Spleen (tissue), 11 donors: ENCODE results near the gene DNAJC4. TPM values are rescaled to one million over a fixed set of nuclear protein-coding genes. Genes with fewer than 3 reads are reported as not detected.
"Not testable (repeated sequence)": the region's sequence is repeated elsewhere in the genome, so short reads cannot be mapped to it uniquely, and the experiment has no call there.

Experiments used
- DNase-seq: peaks from one replicate; pipeline ENCODE4 v3.0.0-alpha.2; 2020
- H3K27ac ChIP-seq, 8 donors: fragments of 200-600 bp; sonication (generic) in 7 of 8; 1 replicate in 4 of 8; 2 replicates in 4 of 8; pipeline versions ENCODE4 v1.5.0 to v1.8.0; 2016 to 2021; ENCODE audit warnings: inconsistent platforms in 4 of 8, mild to moderate bottlenecking in 4 of 8, moderate library complexity in 1 of 8
- H3K27me3 ChIP-seq, 7 donors: fragments of 200-600 bp; sonication (generic) in 6 of 7; replicated peaks in 1 of 7; 1 replicate in 4 of 7; 2 replicates in 3 of 7; pipeline versions ENCODE4 v1.5.0 to v1.8.0; 2016 to 2021; ENCODE audit warnings: inconsistent platforms in 3 of 7, mild to moderate bottlenecking in 1 of 7
- H3K36me3 ChIP-seq, 6 donors: fragments of 200-600 bp; sonication (generic) in 5 of 6; 1 replicate in 4 of 6; 2 replicates in 2 of 6; pipeline versions ENCODE4 v1.5.0 to v1.8.0; 2016 to 2021; ENCODE audit warnings: inconsistent platforms in 2 of 6
- H3K4me1 ChIP-seq, 6 donors: fragments of 200-600 bp; sonication (generic) in 5 of 6; 1 replicate in 3 of 6; 2 replicates in 3 of 6; pipeline versions ENCODE4 v1.5.0 to v1.8.0; 2016 to 2021; ENCODE audit warnings: inconsistent platforms in 3 of 6
- H3K4me3 ChIP-seq, 8 donors: fragments of 200-600 bp; sonication (generic) in 7 of 8; 1 replicate in 4 of 8; 2 replicates in 4 of 8; pipeline versions ENCODE4 v1.5.0 to v1.8.0; 2016 to 2021; ENCODE audit warnings: inconsistent platforms in 4 of 8, mild to moderate bottlenecking in 4 of 8, moderate library complexity in 2 of 8
- H3K9me3 ChIP-seq, 8 donors: fragments of 200-600 bp; sonication (generic) in 7 of 8; 1 replicate in 4 of 8; 2 replicates in 4 of 8; pipeline versions ENCODE4 v1.5.0 to v1.8.0; 2016 to 2021; ENCODE audit warnings: inconsistent platforms in 4 of 8
- POLR2A ChIP-seq, 3 donors: fragments of 450-650 bp; IDR thresholded peaks; one replicate each; pipeline ENCODE4 v1.5.1; 2017; ENCODE audit warnings: antibody characterized with exemption in 3 of 3, mild to moderate bottlenecking in 1 of 3
- POLR2AphosphoS5 ChIP-seq, 3 donors: sonication (generic); formaldehyde crosslinking; IDR thresholded peaks; one replicate each; pipeline ENCODE4 v1.5.1; 2017; ENCODE audit warnings: antibody characterized with exemption in 3 of 3
- WGBS, 5 donors: extraction: QIAGEN DNeasy Blood & Tissue Kit in 3 of 5; methylation state at CpG; one replicate each; pipeline versions ENCODE4 v1.1.5 to v1.1.7; 2013 to 2018; 5-methylcytosine and 5-hydroxymethylcytosine counted together
- intact Hi-C: fragments of 100-400 bp; cut with DNase I; formaldehyde crosslinking; loops from one replicate; pipeline ENCODE4 v1.15.0; 2023; ENCODE audit warnings: low total_unique reads
- polyA plus RNA-seq, 3 donors: library from polyadenylated mRNA; stranded (reverse); fragments of 200-250 nt; gene quantifications; one replicate each; pipeline ENCODE4 v1.2.1, GENCODE V29; 2013
- total RNA-seq, 7 donors: library from RNA; depleted of rRNA in 3 of 7; stranded (reverse); fragments of >200 nt in 3 of 7; fragmentation: NEBNext Ultra II Directional in 4 of 7; extraction: Animal tissue kit (Norgen Biotek cat#: 25700) in 4 of 7; gene quantifications; one replicate each; pipeline versions ENCODE4 v1.1.0 to v1.2.1, GENCODE V29; 2016 to 2021
- TF ChIP-seq, protein P1 (sequence below), 11 experiments: fragments of 200-600 bp in 7 of 11; fragments of 450-650 bp in 4 of 11; sonication (generic) in 4 of 11; IDR thresholded peaks in 8 of 11; conservative IDR thresholded peaks in 3 of 11; 1 replicate in 7 of 11; 2 replicates in 4 of 11; pipeline versions ENCODE4 v1.4.0 to v1.8.0; 2016 to 2021; ENCODE audit warnings: antibody characterized with exemption in 11 of 11, inconsistent platforms in 4 of 11, mild to moderate bottlenecking in 1 of 11
- donor health status: healthy with polysubstance abuse.
- donor health status: DM: no; HTN: no; CAD: no; lungs with moderate emphysema.
- donor health status: DM: no; HTN: no; CAD: no.
- donor health status: Bipolar disorder and iron deficiency.
- donor health status: healthy.
- donor health status: DM: no; HTN: no; CAD: no.
- donor health status: DM: yes; HTN: yes; CAD: no.

The DNAJC4 gene
- total and polyA plus RNA-seq, 10 donors = 28.0 to 113 (median 54.2) TPM

- Histone ChIP-seq H3K36me3 (peaks cover 0 to 24% (median 9%) of the 10 kb centered on the region in 6 donors), H3K4me3 (peak overlapping the region; percentile 58 to 90 (median 77)), H3K27me3 (no peaks in the 10 kb centered on the region), H3K9me3 (no peaks in the 10 kb centered on the region), H3K27ac (peak overlapping the region; percentile 33 to 100 (median 84)), H3K4me1 (peaks cover 18 to 80% (median 58%) of the 10 kb centered on the region in 6 donors)
- DNase-seq = peak; percentile 89
- intact Hi-C loops = no loop called here
- WGBS, 5 donors = 0 to 3% (median 1%) methylated on average over 26 to 46 of the region's 46 CpGs
- TF ChIP-seq POLR2A (IDR thresholded peaks at IDR 0.05) (no peak), POLR2AphosphoS5 (IDR thresholded peaks at IDR 0.05) (peak; percentile 19 to 58 (median 41))
These were observed 15.7 kb downstream of the DNAJC4 start for GRCh38 chr11:64245797-64246620.

DNA sequence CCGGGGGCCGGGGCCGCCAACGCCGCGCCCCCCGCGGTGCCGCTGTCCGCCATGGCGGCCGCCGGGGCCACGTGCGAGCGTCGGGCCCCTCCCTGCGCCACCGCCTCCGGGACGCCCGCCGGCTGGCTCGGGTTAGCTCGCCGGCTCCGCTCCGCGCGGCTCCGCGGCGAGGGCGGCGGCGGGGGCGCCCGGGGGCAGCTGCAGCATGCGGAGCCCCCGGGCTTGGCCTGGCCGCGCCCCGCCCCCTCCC, 16.2 kb downstream of the DNAJC4 start:
- H3K27me3 ChIP-seq, intact Hi-C loops, DNase-seq, H3K9me3 ChIP-seq: not testable (repeated sequence)
- peak overlapping the region; percentile 33 to 100 (median 84) for H3K27ac ChIP-seq
- peaks cover 18 to 83% (median 59%) of the 10 kb centered on the region in 6 donors for H3K4me1 ChIP-seq
- peaks cover 0 to 24% (median 9%) of the 10 kb centered on the region in 6 donors for H3K36me3 ChIP-seq
- peak overlapping the region; percentile 58 to 90 (median 77) for H3K4me3 ChIP-seq
- WGBS, 5 donors = 0 to 3% (median 0%) methylated on average over 3 to 43 of the region's 43 CpGs

DNA sequence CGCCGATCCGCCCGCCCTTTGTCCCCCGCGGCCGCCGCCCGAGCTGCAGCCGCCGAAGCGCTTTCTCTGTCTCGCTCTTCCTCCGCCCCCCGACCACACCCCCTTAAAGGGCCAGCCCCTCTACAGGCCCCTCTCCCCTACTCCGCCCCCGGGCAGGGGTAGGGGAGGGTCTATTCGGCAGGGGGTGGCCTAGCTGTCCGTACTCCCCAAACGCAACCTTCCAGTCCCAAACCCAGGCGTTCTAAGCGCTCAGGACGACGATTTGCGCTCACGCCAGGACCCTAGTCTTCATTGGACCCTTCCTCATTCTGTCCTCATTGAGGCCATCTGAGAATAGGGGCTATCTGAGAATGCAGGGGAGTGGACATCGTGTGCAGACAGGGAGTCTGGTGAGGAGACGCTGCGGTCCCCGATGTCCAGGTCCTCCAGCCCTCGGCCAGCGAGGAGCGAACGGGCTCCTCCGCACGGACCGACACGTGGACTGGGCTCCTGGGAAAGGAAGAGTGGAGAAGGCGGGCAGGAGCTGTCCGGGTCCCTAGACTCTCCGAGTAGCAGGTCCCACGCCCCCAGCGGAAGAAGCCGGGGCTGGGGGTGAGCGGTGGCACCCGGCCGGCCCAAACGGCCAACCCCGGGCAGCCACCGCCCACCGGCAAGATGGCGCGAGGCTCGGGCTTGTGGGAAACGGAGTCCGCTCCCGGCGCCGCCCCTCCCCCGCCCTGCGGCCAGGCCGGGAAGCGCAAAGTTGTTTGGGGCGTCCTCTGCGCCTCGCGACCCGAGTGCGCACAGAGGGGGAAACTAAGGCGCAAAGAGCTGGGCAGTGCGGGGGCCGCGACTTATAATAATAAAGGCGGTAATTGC, 16.8 kb downstream of the DNAJC4 start, which contains the start of gene PPP1R14B:
Gene PPP1R14B, minus strand, starts transcription at position 73 of the 858 bp plus-strand sequence. CDS start 270 bp downstream, outside the sequence.
- peak; percentile 96 for DNase-seq
- WGBS, 5 donors = 1 to 2% (median 2%) methylated on average over 25 to 74 of the region's 74 CpGs
- H3K4me3 ChIP-seq = peak within 1 kb of the TSS; percentile 58 to 90 (median 77)
- intact Hi-C loops = no loop called here
- TF ChIP-seq POLR2A (IDR thresholded peaks at IDR 0.05) = no peak
- peak; percentile 44 to 82 (median 71) for TF ChIP-seq POLR2AphosphoS5 (IDR thresholded peaks at IDR 0.05)
- TF ChIP-seq, protein P1, sequence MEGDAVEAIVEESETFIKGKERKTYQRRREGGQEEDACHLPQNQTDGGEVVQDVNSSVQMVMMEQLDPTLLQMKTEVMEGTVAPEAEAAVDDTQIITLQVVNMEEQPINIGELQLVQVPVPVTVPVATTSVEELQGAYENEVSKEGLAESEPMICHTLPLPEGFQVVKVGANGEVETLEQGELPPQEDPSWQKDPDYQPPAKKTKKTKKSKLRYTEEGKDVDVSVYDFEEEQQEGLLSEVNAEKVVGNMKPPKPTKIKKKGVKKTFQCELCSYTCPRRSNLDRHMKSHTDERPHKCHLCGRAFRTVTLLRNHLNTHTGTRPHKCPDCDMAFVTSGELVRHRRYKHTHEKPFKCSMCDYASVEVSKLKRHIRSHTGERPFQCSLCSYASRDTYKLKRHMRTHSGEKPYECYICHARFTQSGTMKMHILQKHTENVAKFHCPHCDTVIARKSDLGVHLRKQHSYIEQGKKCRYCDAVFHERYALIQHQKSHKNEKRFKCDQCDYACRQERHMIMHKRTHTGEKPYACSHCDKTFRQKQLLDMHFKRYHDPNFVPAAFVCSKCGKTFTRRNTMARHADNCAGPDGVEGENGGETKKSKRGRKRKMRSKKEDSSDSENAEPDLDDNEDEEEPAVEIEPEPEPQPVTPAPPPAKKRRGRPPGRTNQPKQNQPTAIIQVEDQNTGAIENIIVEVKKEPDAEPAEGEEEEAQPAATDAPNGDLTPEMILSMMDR (IDR thresholded peaks at IDR 0.05 in 8 of 11, conservative IDR thresholded peaks at IDR 0.05 in 3 of 11) = peak in 5 of 11 experiments; percentile 5 to 43 (median 23)
- peaks cover 17 to 83% (median 62%) of the 10 kb centered on the region in 6 donors for H3K4me1 ChIP-seq
- H3K27ac ChIP-seq = peak within 1 kb of the TSS; percentile 66 to 100 (median 84)
- H3K36me3 ChIP-seq = peaks cover 0 to 24% (median 9%) of the 10 kb centered on the region in 6 donors
- no peaks in the 10 kb centered on the region for H3K27me3 ChIP-seq
- H3K9me3 ChIP-seq = no peaks in the 10 kb centered on the region

GRCh38 chr11:64247729-64248531, 17.6 kb downstream of the DNAJC4 start:
- peak overlapping the region in 7 of 8 donors; percentile 72 to 100 (median 86) for H3K27ac ChIP-seq
- no peak for DNase-seq
- no peaks in the 10 kb centered on the region for H3K27me3 ChIP-seq
- peaks cover 17 to 83% (median 62%) of the 10 kb centered on the region in 6 donors for H3K4me1 ChIP-seq
- intact Hi-C loops = no loop called here
- H3K4me3 ChIP-seq = peak overlapping the region; percentile 39 to 90 (median 77)
- H3K36me3 ChIP-seq = peaks cover 0 to 21% (median 9%) of the 10 kb centered on the region in 6 donors
- 53 to 66% (median 56%) methylated on average over 31 of the region's 31 CpGs for WGBS, 5 donors
- TF ChIP-seq POLR2A (IDR thresholded peaks at IDR 0.05) (no peak), POLR2AphosphoS5 (IDR thresholded peaks at IDR 0.05) (no peak)
- TF ChIP-seq, protein P1 (IDR thresholded peaks at IDR 0.05 in 8 of 11, conservative IDR thresholded peaks at IDR 0.05 in 3 of 11) = no peak
- no peaks in the 10 kb centered on the region for H3K9me3 ChIP-seq
